ENCODE measurements around the gene MIPOL1.
"Not testable (repeated sequence)": the region's sequence is repeated elsewhere in the genome, so short reads cannot be mapped to it uniquely, and the experiment has no call there.

The MIPOL1 gene

DNA sequence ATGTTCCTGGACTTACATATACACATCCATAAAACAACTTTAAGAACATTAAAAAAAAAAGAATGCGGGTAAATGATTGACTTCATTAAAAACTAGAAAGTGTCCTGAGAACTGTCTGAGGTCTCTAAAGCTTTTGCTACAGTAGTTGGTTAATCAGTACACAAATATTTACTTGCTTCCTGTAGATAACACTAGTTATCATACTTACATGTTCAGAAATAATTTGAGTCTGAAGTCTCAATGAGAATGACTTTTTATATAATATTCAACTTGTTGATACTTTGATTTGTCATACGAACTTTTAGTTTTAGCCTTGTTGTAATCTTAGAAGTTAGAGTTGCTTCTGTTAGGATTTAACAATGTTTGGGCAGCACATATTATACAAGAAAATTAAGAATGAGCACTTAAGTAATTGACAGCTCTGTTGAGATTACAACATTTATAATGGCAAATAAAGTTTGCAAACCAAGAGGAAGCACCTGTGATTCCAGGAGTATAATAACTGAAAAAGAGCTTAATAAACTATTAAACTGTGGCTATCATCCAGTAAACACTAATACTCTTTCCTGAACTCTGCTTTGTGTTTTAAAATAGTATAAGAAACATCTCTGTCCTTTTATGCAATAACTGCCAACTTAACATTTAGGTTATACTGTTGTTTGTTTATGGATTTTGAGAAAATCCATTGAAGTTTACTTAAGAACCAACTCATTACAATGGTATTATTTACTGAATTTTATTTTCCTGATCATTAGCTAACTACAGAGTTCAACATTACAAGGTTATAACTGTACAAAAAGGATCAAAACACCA lies 131.7 kb downstream of the MIPOL1 start:
- Mint-ChIP-seq H3K4me1 (ENCODE audit: low read depth) (no peaks in the 10 kb centered on the region), H3K27ac (no peak overlapping the region), H3K9me3 (ENCODE audit: low read depth) (peaks cover 4% of the 10 kb centered on the region), H3K4me3 (no peak overlapping the region), H3K36me3 (no peaks in the 10 kb centered on the region), H3K27me3 (no peaks in the 10 kb centered on the region)

DNA sequence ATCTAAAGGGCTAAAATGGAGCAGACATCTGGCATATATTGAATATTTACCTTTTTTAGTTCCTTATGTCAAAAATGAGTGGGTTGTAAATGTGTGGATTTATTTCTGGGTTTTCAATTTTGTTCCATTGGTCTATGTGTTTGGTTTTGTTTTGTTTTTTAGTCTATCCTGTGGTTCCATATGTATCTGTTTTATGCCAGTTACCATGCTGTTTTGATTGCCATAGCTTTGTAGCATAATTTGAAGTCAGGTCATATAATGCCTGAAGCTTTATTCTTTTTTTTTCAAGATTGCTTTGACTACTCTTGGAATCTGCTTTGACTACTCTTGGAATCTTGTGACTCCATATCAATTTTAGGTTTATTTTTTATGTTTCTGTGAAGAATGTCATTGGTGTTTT lies 133.2 kb downstream of the MIPOL1 start:
- Mint-ChIP-seq H3K27me3 (no peaks in the 10 kb centered on the region), H3K9me3 (ENCODE audit: low read depth) (peaks cover 3% of the 10 kb centered on the region), H3K4me3 (no peak overlapping the region), H3K27ac (no peak overlapping the region), H3K4me1 (ENCODE audit: low read depth) (no peaks in the 10 kb centered on the region), H3K36me3 (no peaks in the 10 kb centered on the region)

DNA sequence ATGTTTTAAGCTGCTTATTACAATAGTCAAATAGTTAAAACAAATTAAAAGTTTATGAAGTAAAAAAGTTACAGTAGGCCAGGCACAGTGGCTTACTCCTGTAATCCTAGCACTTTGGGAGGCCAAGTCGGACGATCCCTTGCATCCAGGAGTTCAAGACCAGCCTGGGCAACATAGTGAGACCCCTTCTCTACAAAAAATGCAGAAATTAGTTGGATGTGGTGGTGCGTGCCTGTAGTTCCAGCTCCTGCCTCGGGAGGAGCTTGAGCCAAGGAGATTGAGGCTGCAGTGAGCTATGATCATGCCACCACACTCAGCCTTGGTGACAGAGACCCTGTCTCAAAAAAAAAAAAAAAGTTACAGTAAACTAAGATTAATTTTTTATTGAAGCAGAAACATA lies 142.6 kb downstream of the MIPOL1 start:
- H3K27ac Mint-ChIP-seq = no peak overlapping the region
- no peak overlapping the region for H3K4me3 Mint-ChIP-seq
- no peaks in the 10 kb centered on the region for H3K27me3 Mint-ChIP-seq
- H3K9me3 Mint-ChIP-seq (ENCODE audit: low read depth) = peaks cover 3% of the 10 kb centered on the region
- no peaks in the 10 kb centered on the region for H3K36me3 Mint-ChIP-seq
- H3K4me1 Mint-ChIP-seq (ENCODE audit: low read depth) = no peaks in the 10 kb centered on the region

DNA sequence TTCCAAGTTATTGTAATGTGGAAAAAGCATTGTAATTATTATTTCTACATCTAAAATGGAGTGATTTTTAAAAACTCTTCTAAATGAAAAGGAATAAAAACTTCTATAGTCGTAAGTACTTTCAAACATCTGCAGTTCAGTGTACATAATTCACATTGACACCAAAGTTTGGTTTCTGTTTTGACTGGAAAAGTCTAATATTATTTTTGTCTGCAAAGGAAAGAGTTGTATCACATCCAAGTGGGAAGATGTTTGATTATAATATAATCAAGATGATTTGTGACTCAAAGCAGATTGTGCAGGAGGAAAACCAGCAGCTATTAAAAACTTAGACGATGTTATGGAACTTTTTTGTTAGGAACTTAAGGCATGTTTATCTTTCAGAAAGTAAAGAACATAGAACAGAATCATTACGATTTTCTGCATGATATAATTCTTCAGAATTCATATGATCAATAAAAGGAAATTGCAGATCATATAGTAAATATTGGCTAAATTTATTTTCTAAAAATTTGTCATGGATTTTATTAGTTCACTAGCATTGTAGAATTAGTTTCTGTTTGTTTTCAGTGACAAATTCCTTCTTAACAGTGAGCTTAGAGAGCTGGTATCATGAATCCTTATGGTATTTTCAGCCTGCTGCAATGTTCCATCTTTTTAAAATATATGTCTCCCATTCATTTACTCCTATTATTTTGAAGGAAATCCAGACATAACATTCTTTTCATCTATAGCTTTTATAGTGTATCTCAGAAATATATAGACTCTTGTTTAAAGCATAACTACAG lies 145.8 kb downstream of the MIPOL1 start:
- Mint-ChIP-seq H3K9me3 (ENCODE audit: low read depth) (peaks cover 9% of the 10 kb centered on the region), H3K4me1 (ENCODE audit: low read depth) (no peaks in the 10 kb centered on the region), H3K27me3 (no peaks in the 10 kb centered on the region), H3K4me3 (no peak overlapping the region), H3K36me3 (no peaks in the 10 kb centered on the region), H3K27ac (no peak overlapping the region)

DNA sequence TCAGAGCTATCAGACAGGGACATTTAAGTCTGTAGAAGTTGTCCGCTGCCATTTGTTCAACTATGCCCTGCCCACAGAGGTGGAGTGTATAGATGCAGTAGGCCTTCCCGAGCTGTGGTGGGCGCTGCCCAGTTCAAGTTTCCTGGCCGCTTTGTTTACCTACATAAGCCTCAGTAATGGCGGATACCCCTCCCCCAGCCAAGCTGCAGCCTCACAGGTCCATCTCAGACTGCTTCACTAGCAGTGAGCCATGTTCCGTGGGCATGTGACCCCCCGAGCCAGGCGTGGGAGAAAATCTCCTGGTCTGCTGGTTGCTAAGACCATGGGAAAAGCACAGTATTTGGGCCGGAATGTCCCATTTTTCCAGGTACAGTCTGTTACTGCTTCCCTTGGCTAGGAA lies 165.9 kb downstream of the MIPOL1 start:
- Mint-ChIP-seq H3K27me3 (no peaks in the 10 kb centered on the region), H3K4me1 (ENCODE audit: low read depth) (no peaks in the 10 kb centered on the region), H3K27ac (no peak overlapping the region), H3K9me3 (ENCODE audit: low read depth) (peaks cover 11% of the 10 kb centered on the region), H3K4me3 (no peak overlapping the region), H3K36me3 (no peaks in the 10 kb centered on the region)

DNA sequence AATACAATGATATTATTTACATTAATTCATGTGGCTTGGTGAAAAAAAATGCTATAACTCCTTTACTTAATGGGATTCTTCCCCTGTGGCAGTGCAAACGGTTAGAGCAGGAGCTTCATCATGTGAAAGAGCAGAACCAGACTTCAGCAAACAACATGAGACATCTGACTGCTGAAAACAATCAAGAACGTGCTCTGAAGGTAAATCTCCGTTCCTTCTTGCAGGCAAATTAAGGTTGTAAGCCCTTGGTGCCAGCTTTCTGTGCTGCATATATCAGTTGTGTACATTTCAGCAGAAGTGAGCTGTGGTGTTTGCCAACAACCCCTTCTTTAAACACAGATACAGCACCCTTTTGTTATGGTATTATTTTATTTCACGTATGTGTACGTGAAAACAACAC lies 171.7 kb downstream of the MIPOL1 start:
- Mint-ChIP-seq H3K4me3 (no peak overlapping the region), H3K27ac (no peak overlapping the region), H3K36me3 (no peaks in the 10 kb centered on the region), H3K27me3 (no peaks in the 10 kb centered on the region), H3K9me3 (ENCODE audit: low read depth) (peaks cover 8% of the 10 kb centered on the region), H3K4me1 (ENCODE audit: low read depth) (no peaks in the 10 kb centered on the region)

DNA sequence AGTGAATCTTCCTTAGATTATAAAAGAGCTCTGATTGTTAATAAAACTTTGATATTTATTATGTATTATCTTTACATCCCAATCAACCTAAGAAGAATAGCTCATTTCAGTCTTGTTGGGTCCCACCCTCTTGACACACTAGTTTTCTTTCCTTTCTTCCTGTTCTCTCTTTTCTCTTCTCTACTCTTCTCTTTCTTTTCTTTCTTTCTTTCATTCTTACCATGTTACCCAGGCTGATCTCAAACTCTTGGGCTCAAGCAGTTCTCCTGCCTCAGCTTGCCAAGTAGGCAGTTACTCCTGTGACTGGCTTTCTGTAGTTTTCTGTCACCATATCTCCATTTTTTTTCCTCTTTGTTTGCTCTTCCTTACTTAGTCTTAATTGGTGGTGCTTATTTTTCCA lies 177.8 kb downstream of the MIPOL1 start:
- H3K9me3 Mint-ChIP-seq (ENCODE audit: low read depth) = peaks cover 12% of the 10 kb centered on the region
- no peaks in the 10 kb centered on the region for H3K36me3 Mint-ChIP-seq
- no peak overlapping the region for H3K4me3 Mint-ChIP-seq
- H3K4me1 Mint-ChIP-seq (ENCODE audit: low read depth) = no peaks in the 10 kb centered on the region
- no peaks in the 10 kb centered on the region for H3K27me3 Mint-ChIP-seq
- H3K27ac Mint-ChIP-seq = no peak overlapping the region

DNA sequence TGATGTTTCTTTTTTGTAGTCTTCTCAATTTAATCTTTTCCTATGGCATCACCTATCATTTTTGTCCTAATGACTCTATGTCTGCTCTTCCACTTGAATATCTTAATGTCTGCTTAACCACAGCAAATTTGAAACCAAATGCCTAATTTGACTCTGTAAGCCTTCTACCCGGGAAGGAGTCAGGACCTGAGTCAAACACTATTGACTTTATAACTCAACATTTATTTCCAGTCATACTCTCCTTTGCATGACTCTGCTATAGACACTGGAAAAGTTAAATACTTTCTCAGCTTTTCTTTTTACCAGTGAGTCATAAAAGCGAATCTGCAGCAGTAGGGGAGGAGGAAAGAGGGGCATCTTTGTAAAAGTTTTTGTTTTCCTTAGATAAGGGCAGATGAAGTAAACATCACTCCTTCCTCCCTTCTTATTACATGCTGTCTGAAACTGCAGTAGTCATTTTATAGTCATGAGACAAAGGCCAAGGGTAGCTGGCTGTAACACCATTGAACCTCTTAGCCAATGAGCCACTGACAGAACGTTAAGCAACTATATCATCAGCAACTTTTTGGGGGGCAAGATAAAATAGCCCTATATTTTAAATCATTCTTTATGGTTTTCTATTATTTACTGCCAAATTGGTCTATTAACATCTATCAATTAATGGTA lies 179.3 kb downstream of the MIPOL1 start:
- Mint-ChIP-seq H3K27me3 (no peaks in the 10 kb centered on the region), H3K27ac (no peak overlapping the region), H3K36me3 (no peaks in the 10 kb centered on the region), H3K4me1 (ENCODE audit: low read depth) (no peaks in the 10 kb centered on the region), H3K4me3 (no peak overlapping the region), H3K9me3 (ENCODE audit: low read depth) (peaks cover 12% of the 10 kb centered on the region)

DNA sequence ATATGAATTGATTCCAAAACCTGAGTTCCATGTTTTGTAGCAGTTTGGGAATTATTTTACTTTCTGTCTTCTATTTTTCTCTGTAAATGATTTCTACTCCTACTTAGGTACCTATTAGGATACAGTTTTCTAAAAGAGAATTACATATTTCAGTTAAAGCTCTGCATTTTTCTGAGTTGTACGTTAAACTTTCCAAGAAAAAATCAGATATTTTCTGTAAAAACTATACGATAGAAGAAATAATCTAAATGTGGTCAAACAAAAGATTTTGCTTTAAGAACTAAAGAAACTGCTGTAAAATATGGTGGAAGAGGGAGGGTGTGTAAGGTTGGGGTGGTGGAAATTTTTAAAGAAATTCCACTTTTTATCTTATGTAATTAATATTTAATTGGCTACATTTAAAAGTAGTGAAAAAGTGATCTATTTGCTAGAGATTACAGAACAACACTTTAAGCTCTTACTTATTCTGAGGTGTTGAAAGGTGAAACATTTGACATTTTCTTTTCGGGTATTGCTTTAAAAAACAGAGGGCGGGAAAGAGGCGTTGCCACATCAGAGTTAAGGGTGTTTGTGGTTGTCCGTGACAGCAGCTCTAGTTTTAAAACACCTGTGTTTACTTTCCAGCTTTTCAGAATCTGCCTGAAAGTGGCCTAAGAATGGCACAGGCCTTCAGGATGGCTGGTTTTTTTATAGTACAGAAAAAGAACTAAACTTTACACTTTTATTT lies 187.3 kb downstream of the MIPOL1 start:
- no peaks in the 10 kb centered on the region for H3K36me3 Mint-ChIP-seq
- H3K4me1 Mint-ChIP-seq (ENCODE audit: low read depth) = no peaks in the 10 kb centered on the region
- H3K4me3 Mint-ChIP-seq = no peak overlapping the region
- no peaks in the 10 kb centered on the region for H3K27me3 Mint-ChIP-seq
- no peak overlapping the region for H3K27ac Mint-ChIP-seq
- H3K9me3 Mint-ChIP-seq (ENCODE audit: low read depth) = no peaks in the 10 kb centered on the region

DNA sequence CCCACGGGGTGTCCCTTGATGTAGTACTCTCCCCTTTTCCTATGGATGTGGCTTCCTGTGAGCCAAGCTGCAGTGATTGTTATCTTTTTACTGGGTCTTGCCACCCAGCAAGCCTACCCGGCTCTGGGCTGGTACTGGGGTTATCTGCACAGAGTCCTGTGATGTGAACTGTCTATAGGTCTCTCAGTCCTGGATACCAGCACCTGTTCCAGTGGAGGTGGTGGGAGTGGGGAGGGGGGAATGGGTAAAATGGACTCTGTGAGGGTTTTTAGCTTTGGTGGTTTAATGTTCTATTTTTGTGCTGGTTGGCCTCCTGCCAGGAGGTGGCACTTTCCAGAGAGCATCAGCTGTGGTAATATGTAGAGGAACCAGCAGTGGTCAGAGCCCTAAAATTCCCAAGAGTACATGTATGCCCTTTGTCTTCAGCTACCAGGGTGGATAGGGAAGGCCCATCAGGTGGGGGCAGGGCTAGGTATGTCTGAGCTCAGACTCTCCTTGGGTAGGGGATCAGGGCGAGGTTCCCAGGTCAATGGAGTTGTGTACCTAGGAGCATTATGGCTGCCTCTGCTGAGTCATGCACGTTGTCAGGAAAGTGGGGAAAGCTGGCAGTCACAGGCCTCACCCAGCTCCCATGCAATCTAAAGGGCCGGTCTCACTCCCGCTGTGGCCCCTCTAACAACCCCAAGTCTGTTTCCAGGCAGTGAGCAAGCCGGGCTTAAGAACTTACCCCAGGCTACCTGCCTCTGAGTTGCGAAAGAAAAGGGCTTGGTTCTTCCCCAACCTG lies 199.6 kb downstream of the MIPOL1 start:
- H3K27ac Mint-ChIP-seq; H3K4me1 Mint-ChIP-seq (ENCODE audit: low read depth); H3K36me3 Mint-ChIP-seq; H3K4me3 Mint-ChIP-seq; H3K27me3 Mint-ChIP-seq: not testable (repeated sequence)
- peaks cover 20% of the 10 kb centered on the region for H3K9me3 Mint-ChIP-seq (ENCODE audit: low read depth)

DNA sequence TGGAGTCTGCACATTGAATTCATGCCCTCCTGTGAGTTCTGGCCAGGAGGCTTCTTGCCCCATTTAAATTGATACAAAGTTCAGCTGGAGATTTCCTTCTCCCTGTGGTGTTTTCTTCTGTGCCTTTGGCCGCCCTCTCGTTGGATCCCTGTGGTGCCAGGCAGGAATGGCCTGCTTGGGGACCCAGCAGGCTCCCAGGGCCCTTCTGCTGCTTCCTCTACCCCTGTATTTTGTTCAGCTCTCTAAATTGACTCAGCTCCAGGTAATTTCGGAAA lies 200.1 kb downstream of the MIPOL1 start:
- H3K9me3 Mint-ChIP-seq (ENCODE audit: low read depth) = peaks cover 16% of the 10 kb centered on the region
- no peak overlapping the region for H3K27ac Mint-ChIP-seq
- H3K27me3 Mint-ChIP-seq = no peaks in the 10 kb centered on the region
- H3K4me3 Mint-ChIP-seq = no peak overlapping the region
- no peaks in the 10 kb centered on the region for H3K36me3 Mint-ChIP-seq
- H3K4me1 Mint-ChIP-seq (ENCODE audit: low read depth) = no peaks in the 10 kb centered on the region

DNA sequence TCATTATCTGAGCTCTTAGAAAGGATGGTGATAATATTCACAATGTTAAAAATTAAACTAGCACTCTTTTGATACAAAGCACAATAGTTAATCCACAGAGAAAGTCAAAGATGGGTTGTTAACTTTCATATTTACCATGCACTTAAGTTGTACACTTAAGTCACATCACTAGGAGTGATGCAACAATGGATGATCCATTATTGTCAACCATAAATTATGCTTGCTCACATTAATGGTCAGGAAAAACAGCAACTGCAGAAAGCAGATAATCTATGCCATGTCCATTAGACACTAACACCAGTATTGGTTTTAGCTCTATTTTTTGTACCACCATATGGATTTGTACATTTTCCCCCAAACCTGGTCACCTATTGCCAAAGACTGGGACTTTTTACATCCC lies 201.8 kb downstream of the MIPOL1 start:
- H3K4me1 Mint-ChIP-seq (ENCODE audit: low read depth) = no peaks in the 10 kb centered on the region
- no peaks in the 10 kb centered on the region for H3K27me3 Mint-ChIP-seq
- H3K4me3 Mint-ChIP-seq = no peak overlapping the region
- H3K27ac Mint-ChIP-seq = no peak overlapping the region
- H3K9me3 Mint-ChIP-seq (ENCODE audit: low read depth) = peaks cover 11% of the 10 kb centered on the region
- H3K36me3 Mint-ChIP-seq = no peaks in the 10 kb centered on the region

DNA sequence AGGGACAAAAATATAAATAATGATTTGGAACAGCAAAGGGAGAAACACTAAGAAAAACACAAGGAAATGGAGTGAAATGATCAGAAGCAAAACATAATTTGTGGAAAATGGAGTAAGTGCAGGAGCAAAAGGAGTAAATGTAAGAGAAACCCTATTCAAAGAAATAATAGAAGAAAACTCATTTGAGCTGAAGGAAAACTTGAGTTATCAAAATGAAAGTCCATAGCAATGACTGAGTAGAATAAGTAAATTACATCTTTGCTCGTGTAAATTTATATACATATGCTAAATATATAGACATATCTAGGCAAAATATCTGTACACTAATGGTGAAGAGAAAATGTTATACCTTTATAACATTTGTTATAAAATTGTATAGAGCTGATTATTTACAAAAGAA lies 203.4 kb downstream of the MIPOL1 start:
- no peak overlapping the region for H3K4me3 Mint-ChIP-seq
- no peaks in the 10 kb centered on the region for H3K36me3 Mint-ChIP-seq
- H3K27ac Mint-ChIP-seq = no peak overlapping the region
- H3K27me3 Mint-ChIP-seq = no peaks in the 10 kb centered on the region
- no peaks in the 10 kb centered on the region for H3K4me1 Mint-ChIP-seq (ENCODE audit: low read depth)
- H3K9me3 Mint-ChIP-seq (ENCODE audit: low read depth) = peaks cover 12% of the 10 kb centered on the region

DNA sequence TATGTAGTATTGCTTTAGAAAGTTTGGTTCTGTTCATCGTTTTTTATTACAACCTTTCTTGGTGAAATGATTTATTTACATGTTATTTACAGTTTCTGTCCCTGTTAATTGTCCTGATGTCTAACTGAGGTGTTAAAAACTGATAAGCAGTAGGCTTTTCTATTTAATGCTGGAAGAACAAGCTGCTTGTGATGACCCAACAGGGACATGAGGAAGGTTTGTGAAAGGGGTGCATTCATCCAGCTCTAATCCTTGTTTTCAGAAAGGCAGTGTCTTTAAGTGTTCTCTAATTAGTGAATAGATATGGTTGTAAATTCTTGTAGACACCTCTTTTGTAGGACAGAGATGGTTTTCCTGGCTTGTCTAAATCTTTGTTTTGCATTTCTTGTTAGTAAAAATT lies 205.9 kb downstream of the MIPOL1 start:
- H3K4me3 Mint-ChIP-seq = no peak overlapping the region
- H3K9me3 Mint-ChIP-seq (ENCODE audit: low read depth) = peaks cover 3% of the 10 kb centered on the region
- H3K27me3 Mint-ChIP-seq = no peaks in the 10 kb centered on the region
- no peaks in the 10 kb centered on the region for H3K36me3 Mint-ChIP-seq
- H3K27ac Mint-ChIP-seq = no peak overlapping the region
- no peaks in the 10 kb centered on the region for H3K4me1 Mint-ChIP-seq (ENCODE audit: low read depth)

Measured in activated naive CD8-positive, alpha-beta T cell (primary cell).